Activated T-helper 1 cell treated with anti-CD3 and anti-CD28 coated beads, Interleukin-12 subunit alpha, Interleukin-12 subunit beta, Interleukin-2, Interleukin-4 antibody, amounts not matched to agents 30 ng/mL and 10 ng/mL and 1 ng/mL, durations not matched to agents 14 hours and 24 hours and 36 hours (primary cell): ENCODE results near the gene LAMB4. TPM values are rescaled to one million over a fixed set of nuclear protein-coding genes. Genes with fewer than 3 reads are reported as not detected.

Experiments used
- DNase-seq: peaks from one replicate; pipeline ENCODE4 v3.0.0; 2021; ENCODE audit warnings: low spot score
- H3K27ac Mint-ChIP-seq: one replicate; pipeline ENCODE4 v1.8.0; 2021; ENCODE audit warnings: mild to moderate bottlenecking, mixed read lengths
- H3K27me3 Mint-ChIP-seq: one replicate; pipeline ENCODE4 v1.8.0; 2022; ENCODE audit warnings: mild to moderate bottlenecking, moderate library complexity, mixed read lengths; ENCODE audit not compliant: insufficient read depth
- H3K36me3 Mint-ChIP-seq: one replicate; pipeline ENCODE4 v1.8.0; 2021; ENCODE audit warnings: low read depth, mixed read lengths
- H3K4me1 Mint-ChIP-seq: one replicate; pipeline ENCODE4 v1.8.0; 2021; ENCODE audit warnings: low read depth, mixed read lengths
- H3K4me3 Mint-ChIP-seq: one replicate; pipeline ENCODE4 v1.8.0; 2021; ENCODE audit warnings: mild to moderate bottlenecking, moderate library complexity, mixed read lengths
- H3K9me3 Mint-ChIP-seq: one replicate; pipeline ENCODE4 v1.8.0; 2021; ENCODE audit warnings: mixed read lengths
- intact Hi-C: fragments of 100-400 bp; cut with micrococcal nuclease; formaldehyde crosslinking; loops from one replicate; pipeline ENCODE4 v1.15.1; 2024
- total RNA-seq: library from RNA; stranded (reverse); gene quantifications from 2 replicates; pipeline ENCODE4 v1.2.3, GENCODE V29; 2022

LAMB4 gene
- total RNA-seq, 1 donor from 2014 or later = not detected

DNA sequence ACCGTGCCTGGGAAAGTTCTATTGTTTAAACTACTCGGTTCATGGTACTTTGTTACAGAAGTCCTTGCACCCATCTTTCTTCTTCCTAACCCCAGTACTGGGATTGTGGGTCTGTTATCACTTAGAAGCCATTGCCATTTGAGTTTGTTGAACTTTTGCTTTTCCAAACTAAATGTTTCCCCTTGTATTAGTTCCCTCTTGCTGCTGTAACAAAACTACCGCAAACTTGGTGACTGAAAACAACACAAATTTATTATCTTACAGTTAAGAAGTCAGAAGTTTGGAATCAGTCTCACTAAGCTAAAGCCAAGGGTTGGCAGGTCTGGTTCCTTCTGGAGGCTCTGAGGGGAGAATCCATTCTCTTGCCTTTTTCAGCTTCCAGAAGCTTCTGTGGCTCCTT, 6.9 kb upstream of the LAMB4 start:
- intact Hi-C loops = loop anchor here (2.0 to 5.0 kb wide), 2 partner anchors 16 to 395 kb away; partner anchors contain the start of gene CBLL1
- DNase-seq = no peak
- Mint-ChIP-seq H3K27ac (no peak overlapping the region), H3K27me3 (peaks cover 32% of the 10 kb centered on the region), H3K9me3 (peaks cover 5% of the 10 kb centered on the region), H3K36me3 (peaks cover 3% of the 10 kb centered on the region), H3K4me3 (no peak overlapping the region), H3K4me1 (peaks cover 27% of the 10 kb centered on the region)

DNA sequence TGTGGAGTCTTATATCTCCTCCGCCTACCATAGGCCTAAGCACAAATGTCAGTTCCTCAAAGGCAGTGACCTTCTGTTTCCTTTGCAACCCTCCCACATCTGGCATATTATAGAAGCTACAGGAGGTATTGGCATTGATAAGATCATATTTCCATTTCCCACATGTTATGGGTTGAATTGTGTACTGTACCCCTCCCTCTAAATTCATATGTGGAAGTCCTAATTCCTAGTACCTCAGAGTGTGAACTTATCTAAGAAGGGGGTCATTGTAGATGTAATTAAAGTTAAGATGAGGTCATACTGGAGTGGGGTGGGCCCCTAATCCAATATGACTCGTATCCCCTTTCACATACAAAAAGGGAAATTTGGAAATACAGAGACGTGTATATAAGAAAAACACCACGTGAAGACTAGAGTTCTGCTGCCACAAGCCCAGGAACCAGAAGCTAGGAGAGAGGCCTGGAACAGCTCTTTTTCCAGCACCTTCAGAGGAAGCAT, 6.1 kb upstream of the LAMB4 start:
- Mint-ChIP-seq H3K4me1 (peaks cover 27% of the 10 kb centered on the region), H3K27me3 (peaks cover 38% of the 10 kb centered on the region), H3K36me3 (peaks cover 3% of the 10 kb centered on the region), H3K4me3 (no peak overlapping the region), H3K27ac (peak overlapping the region; percentile 84), H3K9me3 (peaks cover 5% of the 10 kb centered on the region)
- no peak for DNase-seq
- intact Hi-C loops = loop anchor here (2.0 to 5.0 kb wide), 2 partner anchors 15 to 394 kb away; partner anchors contain the start of gene CBLL1

GRCh38 chr7:108135446-108136190, 5.5 kb upstream of the LAMB4 start:
- Mint-ChIP-seq H3K27me3 (peaks cover 39% of the 10 kb centered on the region), H3K36me3 (peaks cover 3% of the 10 kb centered on the region), H3K9me3 (peaks cover 5% of the 10 kb centered on the region), H3K4me3 (no peak overlapping the region), H3K27ac (peak overlapping the region; percentile 84), H3K4me1 (peaks cover 27% of the 10 kb centered on the region)
- peak; percentile 19 for DNase-seq
- intact Hi-C loops = loop anchor here (2.0 to 5.0 kb wide), 2 partner anchors 15 to 393 kb away; partner anchors contain the start of gene CBLL1

DNA sequence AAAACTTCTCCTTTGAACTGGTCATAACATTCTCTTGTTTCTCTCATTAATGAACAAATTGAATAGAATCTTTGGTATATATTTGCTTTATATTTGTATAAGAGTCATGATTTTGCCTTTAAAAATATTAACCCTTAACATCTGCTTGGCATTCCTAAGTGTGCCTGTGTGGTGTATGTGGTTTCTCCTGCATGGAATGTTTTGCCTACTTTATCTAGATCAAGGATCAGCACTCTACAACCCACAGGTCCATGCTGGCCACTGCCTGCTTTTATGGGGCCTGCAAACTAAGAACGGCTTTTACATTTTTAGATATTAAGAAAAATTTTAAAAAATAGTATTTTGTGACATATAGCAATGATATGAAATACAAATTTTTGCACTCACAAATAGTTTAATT, 4.3 kb upstream of the LAMB4 start:
- Mint-ChIP-seq H3K27me3 (peaks cover 36% of the 10 kb centered on the region), H3K27ac (no peak overlapping the region), H3K4me1 (peaks cover 27% of the 10 kb centered on the region), H3K36me3 (peaks cover 3% of the 10 kb centered on the region), H3K9me3 (peaks cover 5% of the 10 kb centered on the region), H3K4me3 (no peak overlapping the region)
- intact Hi-C loops = no loop called here
- no peak for DNase-seq

- H3K36me3 Mint-ChIP-seq = peaks cover 3% of the 10 kb centered on the region
- intact Hi-C loops = no loop called here
- no peak overlapping the region for H3K4me3 Mint-ChIP-seq
- peaks cover 4% of the 10 kb centered on the region for H3K9me3 Mint-ChIP-seq
- DNase-seq = no peak
- peaks cover 28% of the 10 kb centered on the region for H3K27me3 Mint-ChIP-seq
- peaks cover 24% of the 10 kb centered on the region for H3K4me1 Mint-ChIP-seq
- no peak overlapping the region for H3K27ac Mint-ChIP-seq
These were observed 2.5 kb upstream of the LAMB4 start for GRCh38 chr7:108132551-108133265.

DNA sequence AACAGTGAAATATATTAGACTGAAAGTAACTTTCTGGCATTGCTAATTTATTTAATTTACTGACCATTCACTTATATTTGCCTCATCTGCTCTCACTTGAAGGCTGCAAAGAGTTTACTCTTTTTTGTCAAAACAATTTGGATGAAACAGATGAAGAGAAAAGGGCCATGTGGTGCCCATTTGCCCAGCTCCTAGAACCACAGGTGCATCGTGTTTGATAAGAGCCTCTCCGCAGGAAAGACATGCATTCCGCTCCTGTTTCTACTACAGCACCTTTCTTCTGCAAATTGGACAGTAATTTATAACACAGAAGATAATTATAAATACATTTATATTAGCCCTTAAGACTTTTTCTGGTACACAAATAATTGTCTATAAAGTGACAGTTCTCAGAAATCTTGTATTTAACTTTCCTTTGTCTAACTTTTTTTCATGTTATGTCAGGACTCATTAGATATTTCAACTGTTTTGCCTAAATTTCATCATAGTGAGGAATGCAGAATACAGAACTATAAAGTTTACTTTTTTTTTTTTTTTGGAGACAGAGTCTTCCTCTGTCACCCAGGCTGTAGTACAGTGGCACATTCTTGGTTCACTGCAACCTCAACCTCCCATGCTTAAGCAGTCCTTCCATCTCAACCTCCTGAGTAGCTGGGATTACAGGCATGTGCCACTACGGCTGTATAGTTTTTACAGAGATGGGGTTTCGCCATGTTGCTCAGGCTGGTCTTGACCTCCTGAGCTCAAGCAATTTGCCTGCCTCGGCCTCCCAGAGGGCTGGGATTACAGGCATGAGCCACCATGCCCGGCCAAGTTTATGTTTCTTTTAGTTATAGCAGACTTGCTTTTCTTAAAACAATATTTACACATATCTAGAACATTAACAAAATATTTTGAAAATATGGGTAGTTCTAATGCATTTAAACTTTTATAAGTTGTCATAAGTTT, 869 bp downstream of the LAMB4 start:
- no peaks in the 10 kb centered on the region for H3K36me3 Mint-ChIP-seq
- no peaks in the 10 kb centered on the region for H3K4me1 Mint-ChIP-seq
- intact Hi-C loops = no loop called here
- H3K9me3 Mint-ChIP-seq = no peaks in the 10 kb centered on the region
- no peak overlapping the region for H3K4me3 Mint-ChIP-seq
- DNase-seq = no peak
- H3K27ac Mint-ChIP-seq = no peak overlapping the region
- H3K27me3 Mint-ChIP-seq = peaks cover 26% of the 10 kb centered on the region

- peaks cover 19% of the 10 kb centered on the region for H3K27me3 Mint-ChIP-seq
- no peak overlapping the region for H3K4me3 Mint-ChIP-seq
- no peaks in the 10 kb centered on the region for H3K36me3 Mint-ChIP-seq
- intact Hi-C loops = no loop called here
- H3K9me3 Mint-ChIP-seq = no peaks in the 10 kb centered on the region
- DNase-seq = no peak
- H3K4me1 Mint-ChIP-seq = no peaks in the 10 kb centered on the region
- no peak overlapping the region for H3K27ac Mint-ChIP-seq
These were observed 1.6 kb downstream of the LAMB4 start for GRCh38 chr7:108128514-108128913.

GRCh38 chr7:108127461-108127860, 2.7 kb downstream of the LAMB4 start:
- Mint-ChIP-seq H3K27me3 (peaks cover 19% of the 10 kb centered on the region), H3K36me3 (no peaks in the 10 kb centered on the region), H3K4me1 (no peaks in the 10 kb centered on the region), H3K27ac (no peak overlapping the region), H3K9me3 (no peaks in the 10 kb centered on the region), H3K4me3 (no peak overlapping the region)
- no peak for DNase-seq
- intact Hi-C loops = no loop called here

DNA sequence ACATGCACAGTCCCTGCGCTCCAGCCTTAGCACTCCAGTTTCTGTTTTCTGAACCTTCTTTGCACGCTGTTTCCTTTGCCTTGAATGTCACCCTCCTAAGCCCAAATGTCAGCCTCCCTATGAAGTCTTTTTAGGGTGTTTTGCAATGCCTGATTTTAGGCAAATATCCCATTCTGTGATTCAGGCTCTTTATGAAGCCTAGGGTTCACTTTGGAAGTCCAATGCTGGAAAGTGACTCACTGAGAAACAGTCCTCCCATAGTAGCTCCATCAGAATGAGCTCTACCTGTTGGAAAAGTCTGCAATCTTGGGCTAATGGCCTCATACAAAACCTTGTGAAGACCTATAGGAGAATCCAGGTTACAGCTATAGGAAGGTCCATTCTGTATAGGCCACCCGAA, 5.3 kb downstream of the LAMB4 start:
- intact Hi-C loops = no loop called here
- Mint-ChIP-seq H3K27me3 (peaks cover 8% of the 10 kb centered on the region), H3K27ac (no peak overlapping the region), H3K9me3 (no peaks in the 10 kb centered on the region), H3K4me3 (no peak overlapping the region), H3K4me1 (no peaks in the 10 kb centered on the region), H3K36me3 (no peaks in the 10 kb centered on the region)
- no peak for DNase-seq

DNA sequence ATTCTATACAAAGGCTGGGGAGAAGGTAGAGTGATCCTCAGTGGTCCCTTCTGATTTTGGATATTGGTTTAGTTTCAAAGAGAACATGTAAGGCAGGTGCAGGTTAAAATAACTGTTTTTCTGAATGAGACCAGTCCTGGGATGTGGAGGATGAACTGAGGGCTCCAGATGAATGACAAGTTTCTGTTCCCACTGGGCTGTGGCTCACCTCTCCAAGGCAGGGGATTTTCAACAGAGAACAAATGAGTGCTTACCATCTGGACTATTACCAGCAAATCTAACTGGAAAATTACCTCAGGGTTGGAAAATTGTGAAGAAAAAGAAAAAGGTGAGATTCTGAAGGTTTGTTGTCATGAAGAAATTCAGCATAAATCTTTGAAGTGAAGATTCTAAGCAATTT, 8.0 kb downstream of the LAMB4 start:
- Mint-ChIP-seq H3K4me3 (no peak overlapping the region), H3K36me3 (no peaks in the 10 kb centered on the region), H3K4me1 (no peaks in the 10 kb centered on the region), H3K9me3 (no peaks in the 10 kb centered on the region), H3K27ac (no peak overlapping the region), H3K27me3 (peaks cover 7% of the 10 kb centered on the region)
- DNase-seq = no peak
- intact Hi-C loops = no loop called here

- peaks cover 10% of the 10 kb centered on the region for H3K27me3 Mint-ChIP-seq
- no peak overlapping the region for H3K27ac Mint-ChIP-seq
- no peak for DNase-seq
- no peaks in the 10 kb centered on the region for H3K36me3 Mint-ChIP-seq
- H3K9me3 Mint-ChIP-seq = no peaks in the 10 kb centered on the region
- no peaks in the 10 kb centered on the region for H3K4me1 Mint-ChIP-seq
- no peak overlapping the region for H3K4me3 Mint-ChIP-seq
- intact Hi-C loops = loop anchor here (2.0 kb wide), 1 partner anchor 16 kb away; no protein-coding TSS in a partner anchor
These were observed 9.2 kb downstream of the LAMB4 start for GRCh38 chr7:108120933-108121332.

GRCh38 chr7:108120196-108120595, 10.0 kb downstream of the LAMB4 start:
- H3K9me3 Mint-ChIP-seq = no peaks in the 10 kb centered on the region
- no peak overlapping the region for H3K4me3 Mint-ChIP-seq
- intact Hi-C loops = loop anchor here (2.0 kb wide), 1 partner anchor 17 kb away; no protein-coding TSS in a partner anchor
- no peak overlapping the region for H3K27ac Mint-ChIP-seq
- H3K27me3 Mint-ChIP-seq = peaks cover 11% of the 10 kb centered on the region
- no peaks in the 10 kb centered on the region for H3K36me3 Mint-ChIP-seq
- no peak for DNase-seq
- no peaks in the 10 kb centered on the region for H3K4me1 Mint-ChIP-seq
